HG02973 (cell line): ENCODE measurements around the gene MFAP3.

ENCODE experiments used
- ATAC-seq: cut with Tn5 transposase; IDR thresholded peaks from one replicate; pipeline ENCODE4 v1.9.1; 2021; ENCODE audit warnings: moderate library complexity; ENCODE audit not compliant: unreplicated experiment

Gene MFAP3

DNA sequence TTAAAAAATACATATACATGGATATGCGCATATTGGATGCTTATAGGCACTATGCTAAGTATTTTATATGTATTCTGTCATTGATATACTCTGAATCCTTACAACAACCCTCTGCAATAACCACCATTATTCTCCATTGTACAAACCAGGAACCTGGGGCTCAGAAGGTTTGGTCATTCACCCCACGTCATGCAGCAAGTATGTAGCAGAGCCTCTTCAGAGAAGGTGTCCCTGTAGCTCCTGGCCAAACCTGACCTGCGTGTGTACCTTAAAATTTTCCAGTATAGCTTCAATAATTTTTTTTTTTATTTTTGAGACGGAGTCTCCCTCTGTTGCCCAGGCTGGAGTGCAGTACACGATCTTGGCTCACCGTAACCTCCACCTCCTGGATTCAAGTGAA, 51.9 kb downstream of the MFAP3 start:
- ATAC-seq: no peak

DNA sequence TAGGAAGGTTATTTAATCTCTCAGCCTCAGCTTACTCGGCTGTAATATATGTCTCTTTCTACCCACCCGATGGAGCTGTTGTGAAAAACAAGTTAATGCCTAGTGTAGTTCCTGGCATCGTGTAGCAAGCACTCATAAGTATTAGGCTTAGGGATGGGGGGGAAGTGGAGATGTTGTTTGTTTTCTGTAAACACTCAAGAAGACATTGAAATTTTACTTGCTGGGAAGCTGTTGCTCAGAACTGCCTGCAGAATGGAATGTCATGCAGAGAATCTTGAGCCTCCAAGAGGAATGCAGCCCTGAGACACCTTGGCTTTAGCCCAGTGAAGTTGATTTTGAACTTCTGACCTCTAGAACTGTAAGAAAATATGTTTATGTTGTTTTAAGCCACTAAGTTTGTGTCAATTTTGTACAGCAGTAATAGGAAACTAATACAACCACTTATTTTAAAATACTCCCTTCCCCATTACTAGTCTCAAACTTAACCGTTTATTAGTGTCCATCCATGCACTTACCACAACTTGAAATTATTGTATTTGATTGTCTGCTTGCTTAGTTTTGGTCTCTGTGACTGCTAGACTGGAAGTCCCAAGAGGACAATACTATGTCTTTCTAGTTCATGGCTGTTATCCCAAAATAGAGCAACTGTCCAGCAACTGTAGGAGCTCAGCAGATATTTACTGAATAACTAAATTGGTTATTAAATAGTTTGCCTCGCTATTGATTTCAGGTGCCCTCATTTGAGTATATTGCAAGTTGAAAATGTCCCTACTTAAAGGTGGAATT, 53.8 kb downstream of the MFAP3 start:
- no peak for ATAC-seq

GRCh38 chr5:154093142-154093532, 54.4 kb downstream of the MFAP3 start:
- ATAC-seq: no peak

DNA sequence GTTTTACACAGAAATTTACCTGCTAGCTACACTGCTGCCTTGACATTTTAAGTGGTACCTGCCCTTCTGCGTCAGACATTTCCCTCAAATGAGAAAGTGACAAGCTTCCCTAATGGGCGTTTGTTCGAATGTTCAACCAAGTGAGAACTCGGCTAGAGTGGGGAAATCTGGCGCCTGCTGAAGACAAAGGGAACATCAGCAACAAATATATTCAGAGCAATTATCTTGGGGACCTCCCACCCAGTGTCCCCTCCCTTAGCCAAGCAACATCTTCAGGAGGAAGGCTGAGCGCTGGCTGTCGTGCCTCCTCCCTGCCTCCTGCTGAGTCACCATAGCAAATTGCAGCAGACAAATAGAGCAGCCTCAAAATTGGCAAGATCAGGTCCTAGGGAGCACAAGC, 57.1 kb downstream of the MFAP3 start:
- ATAC-seq: no peak

DNA sequence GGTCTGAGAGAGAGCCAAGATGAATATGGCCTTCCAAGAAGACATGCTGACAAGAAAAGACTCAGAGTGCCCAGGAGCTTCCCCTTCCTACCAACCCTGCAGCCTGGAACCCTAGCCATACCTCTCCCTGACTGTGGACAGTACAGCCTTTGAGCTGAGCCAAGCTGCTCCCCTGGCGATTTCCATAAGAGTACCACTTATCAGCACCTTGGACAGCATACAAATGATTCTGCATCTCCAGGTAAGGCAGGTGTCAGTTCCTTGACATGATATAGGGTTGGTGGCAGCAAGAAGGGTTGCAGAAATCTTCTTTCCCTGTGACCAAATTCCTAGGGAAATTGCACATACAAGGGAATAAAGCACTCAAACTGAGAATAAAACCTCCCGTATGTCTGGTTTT, 58.3 kb downstream of the MFAP3 start:
- ATAC-seq: no peak

- ATAC-seq: no peak
Observed at GRCh38 chr5:154098465-154098864, 59.7 kb downstream of the MFAP3 start.

GRCh38 chr5:154101184-154101583, 62.4 kb downstream of the MFAP3 start:
- ATAC-seq: no peak

DNA sequence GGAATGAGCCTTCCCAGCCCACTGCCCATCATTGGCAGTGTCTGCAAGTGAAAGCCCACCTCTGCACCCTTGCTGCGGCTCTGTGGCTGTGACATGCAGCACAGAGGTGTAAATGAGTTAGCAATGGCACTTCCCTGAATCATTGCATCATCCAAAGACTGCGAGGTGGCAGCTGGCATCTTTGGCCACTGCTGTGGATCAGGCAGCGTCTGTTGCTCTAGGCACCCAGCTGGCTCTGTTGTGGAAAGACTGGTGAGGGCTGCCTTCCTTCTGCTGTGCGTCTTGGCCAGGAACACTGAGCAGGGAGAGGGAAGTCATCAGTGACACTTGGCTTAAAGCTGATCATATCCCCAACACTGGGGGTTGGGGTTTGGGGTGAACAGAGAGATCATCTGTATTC, 64.5 kb downstream of the MFAP3 start:
- no peak for ATAC-seq
